SK-N-SH treated with all-trans-retinoic acid at 6 μM for 48 hours (cell line): Measurements from ENCODE around the gene UBE2V1.
"Not testable (repeated sequence)": the region's sequence is repeated elsewhere in the genome, so short reads cannot be mapped to it uniquely, and the experiment has no call there.

Experiments
- ATAC-seq: fragments of 200-7000 bp; cut with Tn5 transposase; 3 replicates; pipeline ENCODE4 v1.9.1; 2020; ENCODE audit warnings: mild to moderate bottlenecking, moderate library complexity
- ARNTL ChIP-seq: fragments of 450-650 bp; formaldehyde crosslinking; IDR thresholded peaks from 2 replicates; pipeline ENCODE4 v1.5.0; 2020; ENCODE audit warnings: low read depth, mild to moderate bottlenecking, moderate library complexity, borderline replicate concordance
- BACH2 ChIP-seq: fragments of 250-450 bp; sonication (Bioruptor Pico); IDR thresholded peaks from 2 replicates; pipeline ENCODE4 v1.9.0; 2021; ENCODE audit warnings: mild to moderate bottlenecking, borderline replicate concordance
- CSDC2 ChIP-seq: fragments of 250-450 bp; sonication (Bioruptor Pico); IDR thresholded peaks from 2 replicates; pipeline ENCODE4 v1.5.0; 2020; ENCODE audit warnings: mild to moderate bottlenecking, moderate library complexity
- ESRRG ChIP-seq: fragments of 250-450 bp; sonication (Bioruptor Pico); IDR thresholded peaks from 2 replicates; pipeline ENCODE4 v1.6.1; 2021; ENCODE audit warnings: mild to moderate bottlenecking
- OSR1 ChIP-seq: fragments of 250-450 bp; sonication (Bioruptor Pico); IDR thresholded peaks from 2 replicates; pipeline ENCODE4 v1.8.0; 2022; ENCODE audit warnings: moderate library complexity, mild to moderate bottlenecking, inconsistent platforms
- POU6F1 ChIP-seq: fragments of 250-450 bp; sonication (Bioruptor Pico); IDR thresholded peaks from 2 replicates; pipeline ENCODE4 v1.8.0; 2021; ENCODE audit warnings: low read depth, mild to moderate bottlenecking, moderate library complexity, borderline replicate concordance
- PPARA ChIP-seq: fragments of 250-450 bp; sonication (Bioruptor Pico); IDR thresholded peaks from 2 replicates; pipeline ENCODE4 v1.5.0; 2020; ENCODE audit warnings: mild to moderate bottlenecking, borderline replicate concordance
- RARB ChIP-seq: fragments of 250-450 bp; sonication (Bioruptor Pico); IDR thresholded peaks from 2 replicates; pipeline ENCODE4 v1.8.0; 2021; ENCODE audit warnings: mild to moderate bottlenecking, moderate library complexity
- TCF4 ChIP-seq: fragments of 250-450 bp; sonication (Bioruptor Pico); IDR thresholded peaks from 2 replicates; pipeline ENCODE4 v1.8.0; 2021; ENCODE audit warnings: mild to moderate bottlenecking, moderate library complexity, borderline replicate concordance
- ZC3H10 ChIP-seq: fragments of 250-450 bp; sonication (Bioruptor Pico); IDR thresholded peaks from 2 replicates; pipeline ENCODE4 v1.5.1; 2021; ENCODE audit warnings: mild to moderate bottlenecking, moderate library complexity
- ZFP3 ChIP-seq: fragments of 250-450 bp; sonication (Bioruptor Pico); IDR thresholded peaks from 2 replicates; pipeline ENCODE4 v1.5.0; 2020; ENCODE audit warnings: mild to moderate bottlenecking, moderate library complexity
- ZFP30 ChIP-seq: fragments of 450-650 bp; formaldehyde crosslinking; IDR thresholded peaks from 2 replicates; pipeline ENCODE4 v1.5.0; 2022; ENCODE audit warnings: mild to moderate bottlenecking, moderate library complexity
- ZNF565 ChIP-seq: fragments of 450-650 bp; formaldehyde crosslinking; conservative IDR thresholded peaks from 2 replicates; pipeline ENCODE4 v1.5.0; 2020; ENCODE audit warnings: low read depth, mild to moderate bottlenecking, moderate library complexity
- ZNF70 ChIP-seq: fragments of 450-650 bp; formaldehyde crosslinking; IDR thresholded peaks from 2 replicates; pipeline ENCODE4 v1.5.0; 2020; ENCODE audit warnings: mild to moderate bottlenecking, moderate library complexity
- ZNF8 ChIP-seq: fragments of 450-650 bp; formaldehyde crosslinking; IDR thresholded peaks from 2 replicates; pipeline ENCODE4 v1.5.0; 2020; ENCODE audit warnings: mild to moderate bottlenecking, moderate library complexity
- TF ChIP-seq, protein P1 (sequence below): fragments of 250-450 bp; sonication (Bioruptor Pico); IDR thresholded peaks from 2 replicates; pipeline ENCODE4 v1.5.1; 2021; ENCODE audit warnings: mild to moderate bottlenecking, moderate library complexity
- TF ChIP-seq, protein P2 (sequence below): fragments of 250-450 bp; sonication (Bioruptor Pico); IDR thresholded peaks from 2 replicates; pipeline ENCODE4 v1.5.1; 2020; ENCODE audit warnings: low read depth, mild to moderate bottlenecking, moderate library complexity

The UBE2V1 gene

GRCh38 chr20:50142812-50143211 lies 29.9 kb upstream of the UBE2V1 start (continued):
- TF ChIP-seq, protein P1, sequence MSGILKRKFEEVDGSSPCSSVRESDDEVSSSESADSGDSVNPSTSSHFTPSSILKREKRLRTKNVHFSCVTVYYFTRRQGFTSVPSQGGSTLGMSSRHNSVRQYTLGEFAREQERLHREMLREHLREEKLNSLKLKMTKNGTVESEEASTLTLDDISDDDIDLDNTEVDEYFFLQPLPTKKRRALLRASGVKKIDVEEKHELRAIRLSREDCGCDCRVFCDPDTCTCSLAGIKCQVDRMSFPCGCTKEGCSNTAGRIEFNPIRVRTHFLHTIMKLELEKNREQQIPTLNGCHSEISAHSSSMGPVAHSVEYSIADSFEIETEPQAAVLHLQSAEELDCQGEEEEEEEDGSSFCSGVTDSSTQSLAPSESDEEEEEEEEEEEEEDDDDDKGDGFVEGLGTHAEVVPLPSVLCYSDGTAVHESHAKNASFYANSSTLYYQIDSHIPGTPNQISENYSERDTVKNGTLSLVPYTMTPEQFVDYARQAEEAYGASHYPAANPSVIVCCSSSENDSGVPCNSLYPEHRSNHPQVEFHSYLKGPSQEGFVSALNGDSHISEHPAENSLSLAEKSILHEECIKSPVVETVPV (CRISPR knock-in tag) = no peak

- ATAC-seq = no peak
- no peak for TF ChIP-seq ZFP30 (CRISPR knock-in tag)
- TF ChIP-seq ESRRG = no peak
- TF ChIP-seq ZFP3 (CRISPR knock-in tag) = no peak
- no peak for TF ChIP-seq ZNF8 (CRISPR knock-in tag)
- TF ChIP-seq PPARA (CRISPR knock-in tag) = no peak
- TF ChIP-seq RARB (CRISPR knock-in tag) = no peak
- no peak for TF ChIP-seq ZNF70 (CRISPR knock-in tag)
Measured at GRCh38 chr20:50141811-50142561, 29.0 kb upstream of the UBE2V1 start.

DNA sequence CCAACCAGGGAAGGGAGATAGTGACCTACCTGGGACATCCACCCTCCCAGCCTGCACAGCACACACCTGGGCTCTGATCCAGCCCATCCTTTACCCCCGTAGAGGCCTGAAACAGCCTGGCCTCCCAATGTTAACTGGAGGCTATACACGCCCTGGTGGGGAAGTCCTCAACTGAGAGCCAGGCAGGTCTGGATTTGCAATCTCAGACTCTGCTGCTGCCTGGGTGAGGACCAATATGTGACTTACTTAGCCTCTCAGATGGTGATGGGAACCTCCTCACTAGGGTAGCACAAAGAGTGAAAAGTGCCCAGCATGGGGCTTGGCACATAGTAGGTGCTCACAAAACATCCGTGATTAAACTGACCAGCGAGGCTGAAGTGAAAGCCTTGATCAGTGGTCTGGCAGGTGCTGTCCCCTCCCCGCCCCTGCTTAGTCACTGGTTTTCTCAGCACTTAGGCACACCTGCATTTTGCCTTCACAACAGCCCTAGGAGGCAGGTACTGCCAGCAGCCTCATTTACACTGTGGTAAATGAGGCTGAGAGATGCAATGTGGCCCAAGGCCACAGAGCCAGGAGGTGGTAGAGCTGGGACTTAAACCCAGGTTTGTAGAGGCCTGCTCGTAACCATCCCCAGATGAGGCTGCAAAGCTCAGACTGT lies 28.2 kb upstream of the UBE2V1 start:
- no peak for ATAC-seq
- no peak for TF ChIP-seq ZNF565 (CRISPR knock-in tag)
- TF ChIP-seq, all 23 proteins: peak for 0

DNA sequence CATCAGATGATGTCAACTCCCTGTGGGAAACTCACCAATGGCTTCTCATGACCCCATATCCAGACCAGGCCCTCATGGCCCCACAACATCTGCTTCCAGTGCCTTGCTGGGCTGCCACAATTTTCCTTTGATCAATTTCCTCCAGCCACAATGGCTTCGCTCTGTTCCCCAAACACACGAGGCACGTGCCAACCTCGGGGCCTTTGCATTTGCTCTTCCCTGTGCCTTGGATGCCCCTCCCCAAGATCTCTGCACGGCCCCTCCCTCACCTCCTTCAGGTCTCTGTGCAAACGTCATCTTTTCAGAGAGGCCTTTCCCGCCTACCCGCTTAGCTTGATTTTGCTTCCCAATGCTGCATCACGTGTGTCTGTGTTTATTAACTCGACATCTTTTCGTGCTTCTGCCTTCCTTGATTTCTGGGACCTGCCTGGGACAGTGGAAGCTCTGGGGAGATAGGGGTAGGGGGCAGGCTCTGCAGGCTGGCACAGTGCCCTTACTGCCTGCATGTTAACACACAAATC lies 27.4 kb upstream of the UBE2V1 start:
- TF ChIP-seq BACH2 (CRISPR knock-in tag) (no peak), ESRRG (no peak), POU6F1 (CRISPR knock-in tag) (no peak), CSDC2 (no peak), ZNF8 (CRISPR knock-in tag) (no peak), TCF4 (CRISPR knock-in tag) (no peak), ZC3H10 (no peak), ZNF70 (CRISPR knock-in tag) (no peak), PPARA (CRISPR knock-in tag) (no peak), ZNF565 (CRISPR knock-in tag) (no peak), ZFP30 (CRISPR knock-in tag) (no peak)
- TF ChIP-seq, protein P2, sequence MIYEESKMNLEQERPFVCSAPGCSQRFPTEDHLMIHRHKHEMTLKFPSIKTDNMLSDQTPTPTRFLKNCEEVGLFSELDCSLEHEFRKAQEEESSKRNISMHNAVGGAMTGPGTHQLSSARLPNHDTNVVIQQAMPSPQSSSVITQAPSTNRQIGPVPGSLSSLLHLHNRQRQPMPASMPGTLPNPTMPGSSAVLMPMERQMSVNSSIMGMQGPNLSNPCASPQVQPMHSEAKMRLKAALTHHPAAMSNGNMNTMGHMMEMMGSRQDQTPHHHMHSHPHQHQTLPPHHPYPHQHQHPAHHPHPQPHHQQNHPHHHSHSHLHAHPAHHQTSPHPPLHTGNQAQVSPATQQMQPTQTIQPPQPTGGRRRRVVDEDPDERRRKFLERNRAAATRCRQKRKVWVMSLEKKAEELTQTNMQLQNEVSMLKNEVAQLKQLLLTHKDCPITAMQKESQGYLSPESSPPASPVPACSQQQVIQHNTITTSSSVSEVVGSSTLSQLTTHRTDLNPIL (CRISPR knock-in tag) = no peak
- TF ChIP-seq, all 23 proteins: peak for 0
- ATAC-seq = no peak

DNA sequence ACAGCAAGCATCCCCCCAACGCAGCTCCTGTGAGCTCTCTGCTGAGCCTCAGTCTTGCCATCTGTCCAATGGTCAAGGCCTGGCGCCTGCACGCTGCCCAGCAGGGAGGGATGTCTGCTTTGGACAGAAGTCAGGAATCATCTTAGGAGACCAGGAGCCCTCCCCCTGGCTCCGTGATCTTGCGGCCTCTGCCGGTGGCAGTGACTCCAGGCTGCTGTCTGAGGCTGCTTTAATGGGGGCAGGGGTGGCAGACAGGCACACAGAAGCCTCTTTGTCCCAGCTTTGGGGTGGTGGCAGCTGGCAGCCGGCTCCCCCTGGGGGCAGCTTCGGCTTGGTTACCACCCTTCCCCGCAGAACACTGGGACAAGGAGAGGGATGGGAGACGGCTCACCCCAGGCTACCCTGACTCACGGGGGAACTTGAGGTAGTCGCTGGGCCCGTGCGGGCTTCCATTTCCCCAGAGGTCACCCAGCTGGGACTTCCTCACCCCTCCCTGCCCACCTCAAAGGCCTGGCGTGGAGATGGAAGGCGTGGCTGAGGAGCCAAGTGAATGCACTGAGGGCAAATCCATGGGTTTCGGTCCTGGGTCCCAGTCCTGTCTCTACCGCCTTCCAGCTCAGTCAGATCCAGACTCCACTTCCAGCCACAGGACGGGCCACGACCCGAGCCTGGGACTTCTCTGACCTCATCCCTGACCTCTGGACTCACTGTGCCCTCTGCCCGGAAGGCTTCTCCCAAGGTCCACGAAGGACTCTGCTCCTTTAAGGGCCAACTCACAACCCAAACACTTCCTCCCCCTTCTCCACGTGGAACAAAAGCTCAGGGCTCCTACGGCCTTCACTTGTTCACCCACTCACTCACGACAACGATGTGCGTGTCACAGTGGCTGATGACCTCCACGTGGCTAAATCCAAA lies 25.8 kb upstream of the UBE2V1 start:
- TF ChIP-seq OSR1 = no peak
- TF ChIP-seq ARNTL (CRISPR knock-in tag) = no peak
- TF ChIP-seq TCF4 (CRISPR knock-in tag) = no peak
- TF ChIP-seq ESRRG = no peak
- TF ChIP-seq CSDC2 = no peak
- no peak for TF ChIP-seq ZNF565 (CRISPR knock-in tag)
- peak; percentile 15; the same call in 1 of the 3 replicates for ATAC-seq

GRCh38 chr20:50138120-50138478 lies 25.1 kb upstream of the UBE2V1 start:
- no peak for ATAC-seq
- TF ChIP-seq TCF4 (CRISPR knock-in tag) (no peak), ARNTL (CRISPR knock-in tag) (no peak), POU6F1 (CRISPR knock-in tag) (no peak), PPARA (CRISPR knock-in tag) (no peak), ZNF565 (CRISPR knock-in tag) (no peak)

DNA sequence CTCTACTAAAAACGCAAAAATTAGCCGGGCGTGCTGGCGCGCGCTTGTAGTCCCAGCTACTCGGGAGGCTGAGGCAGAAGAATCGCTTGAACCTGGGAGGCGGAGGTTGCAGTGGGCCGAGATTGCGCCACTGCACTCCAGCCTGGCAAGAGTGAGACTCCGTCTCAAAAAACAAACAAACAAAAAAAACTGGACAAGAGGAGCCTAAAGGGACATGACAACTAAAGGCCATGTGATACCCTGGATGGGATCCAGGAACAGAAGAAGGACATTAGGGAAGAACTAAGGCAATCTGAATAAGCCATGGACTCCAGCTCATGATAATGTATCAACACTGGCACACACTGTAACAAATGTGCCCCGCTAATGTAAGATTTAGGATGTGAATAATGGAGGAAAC lies 24.8 kb upstream of the UBE2V1 start:
- ATAC-seq = not testable (repeated sequence)
